Ectodermal cell (in vitro differentiated cells): ENCODE results near the gene VIPR2.
"Not testable (repeated sequence)": the region's sequence is repeated elsewhere in the genome, so short reads cannot be mapped to it uniquely, and the experiment has no call there.

Experiments used
- H3K27ac ChIP-seq: 2 replicates; pipeline ENCODE4 v1.7.0; 2013; ENCODE audit warnings: mild to moderate bottlenecking, low read depth, low read length; ENCODE audit not compliant: insufficient read depth, poor library complexity, severe bottlenecking
- H3K27me3 ChIP-seq: 2 replicates; pipeline ENCODE4 v1.7.0; 2013; ENCODE audit warnings: mild to moderate bottlenecking, low read length; ENCODE audit not compliant: insufficient read depth, control insufficient read depth, poor library complexity, severe bottlenecking
- H3K36me3 ChIP-seq: one replicate; pipeline ENCODE4 v1.7.0; 2013; ENCODE audit warnings: low read length; ENCODE audit not compliant: control insufficient read depth, insufficient read depth
- H3K4me1 ChIP-seq: one replicate; pipeline ENCODE4 v1.7.0; 2013; ENCODE audit warnings: low read length; ENCODE audit not compliant: control insufficient read depth, insufficient read depth
- H3K4me3 ChIP-seq: 2 replicates; pipeline ENCODE4 v1.7.0; 2013; ENCODE audit warnings: low read depth, low read length, control low read depth; ENCODE audit not compliant: insufficient read depth
- H3K9me3 ChIP-seq: 2 replicates; pipeline ENCODE4 v1.7.0; 2013; ENCODE audit warnings: mild to moderate bottlenecking, low read length, moderate library complexity; ENCODE audit not compliant: control insufficient read depth
- WGBS, 2 experiments: methylation state at CpG; one replicate each; pipeline ENCODE4 v1.1.7; 2013; ENCODE audit warnings: missing lambda C conversion rate in 2 of 2; 5-methylcytosine and 5-hydroxymethylcytosine counted together

Gene VIPR2

GRCh38 chr7:159012353-159013069, 132.2 kb downstream of the VIPR2 start:
- Histone ChIP-seq H3K9me3 (no peaks in the 10 kb centered on the region), H3K4me3 (no peak overlapping the region), H3K27me3 (no peaks in the 10 kb centered on the region), H3K4me1 (peaks cover 7% of the 10 kb centered on the region), H3K36me3 (no peaks in the 10 kb centered on the region), H3K27ac (no peak overlapping the region)
- WGBS, 2 experiments: 91 to 93% methylated on average over 12 of the region's 12 CpGs

GRCh38 chr7:159011722-159012022, 133.0 kb downstream of the VIPR2 start:
- Histone ChIP-seq H3K4me3 (no peak overlapping the region), H3K4me1 (peaks cover 7% of the 10 kb centered on the region), H3K9me3 (no peaks in the 10 kb centered on the region), H3K27me3 (no peaks in the 10 kb centered on the region), H3K27ac (no peak overlapping the region), H3K36me3 (no peaks in the 10 kb centered on the region)
- WGBS, 2 experiments: 78% methylated on average over 3 of the region's 3 CpGs

- Histone ChIP-seq H3K4me3 (no peak overlapping the region), H3K27me3 (no peaks in the 10 kb centered on the region), H3K27ac (no peak overlapping the region), H3K36me3 (no peaks in the 10 kb centered on the region), H3K9me3 (no peaks in the 10 kb centered on the region), H3K4me1 (peaks cover 7% of the 10 kb centered on the region)
- WGBS, 2 experiments: 76 to 77% methylated on average over 15 of the region's 15 CpGs
Observed at GRCh38 chr7:159010937-159011721, 133.5 kb downstream of the VIPR2 start.

GRCh38 chr7:159010411-159010810, 134.3 kb downstream of the VIPR2 start:
- H3K27ac ChIP-seq: no peak overlapping the region

GRCh38 chr7:159009951-159010350, 134.7 kb downstream of the VIPR2 start:
- H3K27me3 ChIP-seq: no peaks in the 10 kb centered on the region
- no peak overlapping the region for H3K27ac ChIP-seq
- 91 to 95% methylated on average over 17 of the region's 17 CpGs for WGBS, 2 experiments
- H3K4me1 ChIP-seq: peaks cover 7% of the 10 kb centered on the region
- H3K4me3 ChIP-seq: no peak overlapping the region
- H3K36me3 ChIP-seq: no peaks in the 10 kb centered on the region
- H3K9me3 ChIP-seq: no peaks in the 10 kb centered on the region

More at GRCh38 chr7:159010411-159010810, 134.3 kb downstream of the VIPR2 start:
- Histone ChIP-seq H3K4me3 (no peak overlapping the region), H3K4me1 (peaks cover 7% of the 10 kb centered on the region), H3K9me3 (no peaks in the 10 kb centered on the region), H3K27me3 (no peaks in the 10 kb centered on the region), H3K36me3 (no peaks in the 10 kb centered on the region)
- WGBS, 2 experiments: 91 to 93% methylated on average over 14 to 15 of the region's 15 CpGs

GRCh38 chr7:159008417-159008816, 136.2 kb downstream of the VIPR2 start:
- no peak overlapping the region for H3K4me3 ChIP-seq
- WGBS, 2 experiments: 92% methylated on average over 9 of the region's 9 CpGs

GRCh38 chr7:159007996-159008389, 136.7 kb downstream of the VIPR2 start:
- H3K9me3 ChIP-seq: no peaks in the 10 kb centered on the region
- 86 to 90% methylated on average over 5 of the region's 5 CpGs for WGBS, 2 experiments
- peaks cover 7% of the 10 kb centered on the region for H3K4me1 ChIP-seq
- no peak overlapping the region for H3K4me3 ChIP-seq
- no peaks in the 10 kb centered on the region for H3K36me3 ChIP-seq
- H3K27ac ChIP-seq: no peak overlapping the region
- no peaks in the 10 kb centered on the region for H3K27me3 ChIP-seq

More at GRCh38 chr7:159008417-159008816, 136.2 kb downstream of the VIPR2 start:
- Histone ChIP-seq H3K9me3 (no peaks in the 10 kb centered on the region), H3K4me1 (peaks cover 7% of the 10 kb centered on the region), H3K27ac (no peak overlapping the region), H3K27me3 (no peaks in the 10 kb centered on the region), H3K36me3 (no peaks in the 10 kb centered on the region)

- Histone ChIP-seq H3K4me3 (no peak overlapping the region), H3K36me3 (no peaks in the 10 kb centered on the region), H3K27ac (no peak overlapping the region), H3K4me1 (peaks cover 7% of the 10 kb centered on the region), H3K9me3 (no peaks in the 10 kb centered on the region), H3K27me3 (no peaks in the 10 kb centered on the region)
- WGBS, 2 experiments: 91 to 92% methylated on average over 19 of the region's 19 CpGs
Observed at GRCh38 chr7:159007364-159007995, 137.2 kb downstream of the VIPR2 start.

GRCh38 chr7:159006610-159007130, 138.0 kb downstream of the VIPR2 start:
- WGBS, 2 experiments: 88 to 90% methylated on average over 17 to 21 of the region's 31 CpGs
- Histone ChIP-seq H3K27me3 (no peaks in the 10 kb centered on the region), H3K4me1 (peaks cover 7% of the 10 kb centered on the region), H3K9me3 (no peaks in the 10 kb centered on the region), H3K36me3 (no peaks in the 10 kb centered on the region), H3K27ac (no peak overlapping the region), H3K4me3 (no peak overlapping the region)

- H3K4me1 ChIP-seq, H3K27me3 ChIP-seq, H3K36me3 ChIP-seq, H3K4me3 ChIP-seq, H3K27ac ChIP-seq, H3K9me3 ChIP-seq: not testable (repeated sequence)
- 46 to 100% methylated on average over 1 to 5 of the region's 69 CpGs for WGBS, 2 experiments
Observed at GRCh38 chr7:159006022-159006609, 138.6 kb downstream of the VIPR2 start.
